Gastroesophageal sphincter (tissue), 4 donors: ENCODE results near the gene TK2. TPM values are rescaled to one million over a fixed set of nuclear protein-coding genes. Genes with fewer than 3 reads are reported as not detected.
"Not testable (repeated sequence)": the region's sequence is repeated elsewhere in the genome, so short reads cannot be mapped to it uniquely, and the experiment has no call there.

ENCODE experiments used
- ATAC-seq: fragments of 150-250 bp; one replicate; pipeline ENCODE4 v1.9.1; 2016; ENCODE audit warnings: mild to moderate bottlenecking, moderate library complexity
- H3K27ac ChIP-seq, 4 donors: fragments of 200-600 bp; sonication (generic) in 3 of 4; 1 replicate in 3 of 4; 2 replicates in 1 of 4; pipeline ENCODE4 v1.5.1; 2016 to 2019
- H3K27me3 ChIP-seq: fragments of 200-600 bp; sonication (generic); one replicate; pipeline ENCODE4 v1.5.1; 2019
- H3K36me3 ChIP-seq, 2 donors: fragments of 200-600 bp; sonication (generic); one replicate each; pipeline ENCODE4 v1.5.1; 2019; ENCODE audit warnings: control low read depth in 1 of 2
- H3K4me1 ChIP-seq, 3 donors: fragments of 200-600 bp; sonication (generic); 1 replicate in 2 of 3; 2 replicates in 1 of 3; pipeline ENCODE4 v1.5.1; 2016 to 2019; ENCODE audit warnings: control low read depth in 2 of 3
- H3K4me3 ChIP-seq, 2 donors: fragments of 200-600 bp; sonication (generic); one replicate each; pipeline ENCODE4 v1.5.1; 2019; ENCODE audit warnings: mild to moderate bottlenecking in 1 of 2, moderate library complexity in 1 of 2
- H3K9me3 ChIP-seq, 3 donors: fragments of 200-600 bp; sonication (generic); one replicate each; pipeline ENCODE4 v1.5.1; 2017 to 2019; ENCODE audit warnings: control low read depth in 2 of 3
- CTCF ChIP-seq, 4 experiments: fragments of 200-600 bp in 2 of 4; fragments of 450-650 bp in 2 of 4; sonication (generic) in 1 of 4; IDR thresholded peaks; one replicate each; pipeline ENCODE4 v1.5.1; 2017 to 2019; ENCODE audit warnings: antibody characterized with exemption in 4 of 4, mild to moderate bottlenecking in 2 of 4, moderate library complexity in 2 of 4
- EP300 ChIP-seq: sonication (generic); formaldehyde crosslinking; IDR thresholded peaks from one replicate; pipeline ENCODE4 v1.6.1; 2017; ENCODE audit warnings: antibody characterized with exemption, mild to moderate bottlenecking
- POLR2A ChIP-seq, 2 donors: fragments of 450-650 bp; IDR thresholded peaks; one replicate each; pipeline ENCODE4 v1.6.1; 2017; ENCODE audit warnings: antibody characterized with exemption in 2 of 2, mild to moderate bottlenecking in 2 of 2, moderate library complexity in 1 of 2
- POLR2AphosphoS5 ChIP-seq: sonication (generic); formaldehyde crosslinking; IDR thresholded peaks from one replicate; pipeline ENCODE4 v1.6.1; 2017; ENCODE audit warnings: antibody characterized with exemption
- WGBS, 2 donors: methylation state at CpG; one replicate each; pipeline ENCODE4 v1.1.5; 2018; ENCODE audit warnings: low coverage in 1 of 2; 5-methylcytosine and 5-hydroxymethylcytosine counted together
- total RNA-seq, 4 donors: library from RNA; depleted of rRNA; stranded (reverse); fragments of >200 nt; gene quantifications; one replicate each; pipeline ENCODE4 v1.1.0, GENCODE V29; 2016

Gene TK2
- total RNA-seq, 4 donors from 2014 or later = 32.7 to 42.8 (median 37.0) TPM

- TF ChIP-seq POLR2AphosphoS5 = no peak
- no peak for TF ChIP-seq POLR2A (IDR thresholded peaks at IDR 0.05)
- no peak for TF ChIP-seq EP300
- TF ChIP-seq CTCF (IDR thresholded peaks at IDR 0.05) = no peak
- Histone ChIP-seq H3K27me3 (no peaks in the 10 kb centered on the region), H3K27ac (peak overlapping the region in 3 of 4 donors; percentile 10 to 68 (median 66)), H3K4me3 (no peak overlapping the region), H3K9me3 (no peaks in the 10 kb centered on the region), H3K4me1 (peaks cover 5 to 32% (median 16%) of the 10 kb centered on the region in 3 donors), H3K36me3 (peaks cover 0 to 11% of the 10 kb centered on the region in 2 donors)
- ATAC-seq = no peak
- WGBS, 2 donors = 67 to 74% methylated on average over 2 of the region's 2 CpGs
Measured at GRCh38 chr16:66503030-66503429, 46.9 kb downstream of the TK2 start.

GRCh38 chr16:66502020-66502913 lies 47.7 kb downstream of the TK2 start:
- Histone ChIP-seq H3K4me3 (no peak overlapping the region), H3K27ac (peak overlapping the region; percentile 29 to 68 (median 48)), H3K36me3 (peaks cover 0 to 8% of the 10 kb centered on the region in 2 donors), H3K27me3 (no peaks in the 10 kb centered on the region), H3K4me1 (peaks cover 5 to 27% (median 16%) of the 10 kb centered on the region in 3 donors), H3K9me3 (no peaks in the 10 kb centered on the region)
- TF ChIP-seq POLR2AphosphoS5 (peak; percentile 79), POLR2A (IDR thresholded peaks at IDR 0.05) (no peak), CTCF (IDR thresholded peaks at IDR 0.05) (no peak), EP300 (no peak)
- 71 to 72% methylated on average over 11 of the region's 12 CpGs for WGBS, 2 donors
- peak; percentile 95 for ATAC-seq

GRCh38 chr16:66501563-66501962 lies 48.4 kb downstream of the TK2 start:
- not testable (repeated sequence) for H3K27me3 ChIP-seq, ATAC-seq, H3K4me3 ChIP-seq, H3K9me3 ChIP-seq, H3K36me3 ChIP-seq
- WGBS, 2 donors = 89% methylated on average over 1 of the region's 4 CpGs; no CpG with 5 or more reads in 1 of the 2 donors
- H3K27ac ChIP-seq = peak overlapping the region in 1 of 4 donors; percentile 68
- H3K4me1 ChIP-seq = peaks cover 5 to 27% (median 16%) of the 10 kb centered on the region in 3 donors

GRCh38 chr16:66497921-66498320 lies 52.0 kb downstream of the TK2 start:
- not testable (repeated sequence) for H3K27ac ChIP-seq, H3K27me3 ChIP-seq, H3K9me3 ChIP-seq, ATAC-seq, H3K4me3 ChIP-seq
- 91% methylated on average over 1 of the region's 2 CpGs; no CpG with 5 or more reads in 1 of the 2 donors for WGBS, 2 donors
- Histone ChIP-seq H3K36me3 (peaks cover 0 to 14% of the 10 kb centered on the region in 2 donors), H3K4me1 (peaks cover 5 to 13% (median 9%) of the 10 kb centered on the region in 3 donors)

- peaks cover 0 to 18% of the 10 kb centered on the region in 2 donors for H3K36me3 ChIP-seq
- not testable (repeated sequence) for H3K27me3 ChIP-seq, H3K4me3 ChIP-seq, H3K9me3 ChIP-seq, H3K27ac ChIP-seq, H3K4me1 ChIP-seq, ATAC-seq
- 100% methylated on average over 2 of the region's 10 CpGs; no CpG with 5 or more reads in 1 of the 2 donors for WGBS, 2 donors
Measured at GRCh38 chr16:66496226-66496625, 53.7 kb downstream of the TK2 start.

GRCh38 chr16:66495440-66495839 lies 54.5 kb downstream of the TK2 start:
- Histone ChIP-seq H3K27me3 (no peaks in the 10 kb centered on the region), H3K4me3 (no peak overlapping the region), H3K4me1 (no peaks in the 10 kb centered on the region), H3K36me3 (peaks cover 0 to 18% of the 10 kb centered on the region in 2 donors), H3K27ac (no peak overlapping the region), H3K9me3 (no peaks in the 10 kb centered on the region)
- WGBS, 2 donors = 83 to 100% methylated on average over 1 to 2 of the region's 2 CpGs
- TF ChIP-seq POLR2AphosphoS5 = no peak
- no peak for ATAC-seq

- TF ChIP-seq POLR2A (IDR thresholded peaks at IDR 0.05) = no peak
- no peak for TF ChIP-seq POLR2AphosphoS5
- no peak for TF ChIP-seq CTCF (IDR thresholded peaks at IDR 0.05)
- no peak for TF ChIP-seq EP300
- 92% methylated on average over 1 of the region's 2 CpGs for WGBS, 2 donors
- Histone ChIP-seq H3K27ac (no peak overlapping the region), H3K4me3 (no peak overlapping the region), H3K36me3 (peaks cover 0 to 18% of the 10 kb centered on the region in 2 donors), H3K27me3 (no peaks in the 10 kb centered on the region), H3K4me1 (no peaks in the 10 kb centered on the region), H3K9me3 (no peaks in the 10 kb centered on the region)
- ATAC-seq = no peak
Measured at GRCh38 chr16:66494916-66495315, 55.0 kb downstream of the TK2 start.
